Naive B cell (primary cell): ENCODE data around the gene NTN1. TPM values are rescaled to one million over a fixed set of nuclear protein-coding genes. Genes with fewer than 3 reads are reported as not detected.

Experiments
- ATAC-seq, 2 donors: fragments of 150-1000 bp; cut with Tn5 transposase; 2 replicates each; pipeline ENCODE4 v1.10.0; 2021; ENCODE audit warnings: low read depth in 2 of 2, mild to moderate bottlenecking in 2 of 2, moderate library complexity in 2 of 2
- DNase-seq: peaks from one replicate; pipeline ENCODE4 v3.0.0; 2022
- H3K27ac Mint-ChIP-seq, 6 donors: one replicate each; pipeline ENCODE4 v1.8.0; 2020 to 2022; ENCODE audit warnings: mild to moderate bottlenecking in 6 of 6, mixed read lengths in 6 of 6, moderate library complexity in 5 of 6, inconsistent platforms in 2 of 6
- H3K27me3 Mint-ChIP-seq, 3 donors: one replicate each; pipeline ENCODE4 v1.8.0; 2021 to 2022; ENCODE audit warnings: mixed read lengths in 3 of 3, mild to moderate bottlenecking in 1 of 3
- H3K36me3 Mint-ChIP-seq, 2 donors: one replicate each; pipeline ENCODE4 v1.8.0; 2020 to 2022; ENCODE audit warnings: mixed read lengths in 2 of 2, inconsistent platforms in 1 of 2, mild to moderate bottlenecking in 1 of 2
- H3K4me1 Mint-ChIP-seq, 3 donors: one replicate each; pipeline ENCODE4 v1.8.0; 2020 to 2022; ENCODE audit warnings: mixed read lengths in 3 of 3, inconsistent platforms in 1 of 3, mild to moderate bottlenecking in 1 of 3, moderate library complexity in 1 of 3
- H3K4me3 Mint-ChIP-seq, 8 donors: one replicate each; pipeline ENCODE4 v1.8.0; 2020 to 2022; ENCODE audit warnings: mild to moderate bottlenecking in 8 of 8, mixed read lengths in 8 of 8, moderate library complexity in 8 of 8, inconsistent platforms in 2 of 8
- H3K9me3 Mint-ChIP-seq, 7 donors: one replicate each; pipeline ENCODE4 v1.8.0; 2020 to 2022; ENCODE audit warnings: mixed read lengths in 7 of 7, mild to moderate bottlenecking in 5 of 7, inconsistent platforms in 2 of 7, moderate library complexity in 1 of 7
- polyA plus RNA-seq, 6 donors: library from polyadenylated mRNA; unstranded; fragments of 300-500 nt; fragmentation: Illumina TruSeq; gene quantifications; one replicate each; pipeline ENCODE4 v1.2.3, GENCODE V29; 2021; ENCODE audit warnings: low read depth in 6 of 6

NTN1 gene
- polyA plus RNA-seq, 6 donors from 2014 or later = 0.04 to 0.09 (median 0.06) TPM; not detected in 1

DNA sequence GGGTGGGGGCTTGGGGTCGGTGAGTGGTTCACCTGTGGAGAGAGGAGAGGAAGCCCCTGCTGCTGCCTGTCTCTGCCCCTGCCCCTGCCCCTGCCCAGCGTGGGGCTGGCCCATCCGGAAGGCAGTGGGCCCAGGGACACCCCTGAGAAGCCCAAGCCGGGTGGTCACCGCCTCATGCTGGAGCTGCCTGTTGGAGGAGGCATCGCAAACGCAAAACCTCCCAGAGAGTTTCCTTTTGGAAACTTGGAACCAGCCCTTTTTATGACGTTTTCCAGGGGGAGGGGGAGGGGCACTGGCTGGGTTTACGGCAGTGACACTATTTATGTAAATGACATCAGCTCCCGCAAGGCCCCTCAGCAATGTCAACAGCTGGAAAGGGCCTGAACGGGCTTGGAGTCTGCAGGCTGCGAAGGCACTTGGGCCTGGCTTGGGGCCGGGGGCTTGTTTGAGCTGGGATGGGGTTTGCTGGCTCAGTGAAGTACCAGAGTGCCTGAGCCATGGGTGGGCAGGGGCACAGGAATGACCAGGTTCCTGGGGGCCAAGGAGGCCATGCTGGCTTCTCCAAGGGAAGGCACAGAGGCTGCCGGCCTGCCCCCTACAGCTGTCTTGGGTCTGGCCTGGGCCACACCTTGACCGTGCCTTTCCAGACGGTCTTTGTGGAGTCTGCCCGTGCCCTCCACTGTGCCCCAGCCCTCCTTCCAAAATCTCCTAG, 219.5 kb downstream of the NTN1 start:
- DNase-seq (no peak), ATAC-seq (no peak)
- Mint-ChIP-seq H3K27ac (peak overlapping the region in 4 of 6 donors; percentile 45 to 93 (median 83)), H3K4me1 (peaks cover 5 to 26% (median 18%) of the 10 kb centered on the region in 3 donors), H3K9me3 (peaks cover 0 to 1% (median 0%) of the 10 kb centered on the region in 7 donors), H3K27me3 (peaks cover 0 to 6% (median 0%) of the 10 kb centered on the region in 3 donors), H3K4me3 (peak overlapping the region; percentile 68 to 85 (median 76)), H3K36me3 (no peaks in the 10 kb centered on the region)

DNA sequence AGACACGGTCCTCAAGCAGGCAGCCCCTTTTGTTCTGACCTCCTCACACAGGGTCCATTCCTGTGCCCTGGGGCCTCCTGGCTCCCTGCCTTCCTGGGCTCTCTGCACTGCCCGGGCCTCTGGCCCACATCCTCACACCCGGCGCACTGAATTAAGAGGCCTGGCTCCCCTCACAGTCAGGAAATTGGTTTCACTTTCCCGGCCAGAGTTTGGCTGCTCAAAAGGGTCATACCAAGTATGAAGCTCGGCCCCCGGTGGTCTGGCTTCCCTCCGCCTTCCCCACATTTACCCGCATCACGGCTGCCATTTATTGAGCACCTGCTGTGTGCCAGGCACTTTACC, 220.0 kb downstream of the NTN1 start:
- H3K27me3 Mint-ChIP-seq = peaks cover 0 to under 1% (median 0%) of the 10 kb centered on the region in 3 donors
- peaks cover 5 to 26% (median 18%) of the 10 kb centered on the region in 3 donors for H3K4me1 Mint-ChIP-seq
- H3K4me3 Mint-ChIP-seq = peak overlapping the region; percentile 63 to 84 (median 74)
- H3K9me3 Mint-ChIP-seq = peaks cover 0 to 1% (median 0%) of the 10 kb centered on the region in 7 donors
- no peaks in the 10 kb centered on the region for H3K36me3 Mint-ChIP-seq
- peak overlapping the region in 1 of 6 donors; percentile 93 for H3K27ac Mint-ChIP-seq
- DNase-seq = no peak
- ATAC-seq = no peak

DNA sequence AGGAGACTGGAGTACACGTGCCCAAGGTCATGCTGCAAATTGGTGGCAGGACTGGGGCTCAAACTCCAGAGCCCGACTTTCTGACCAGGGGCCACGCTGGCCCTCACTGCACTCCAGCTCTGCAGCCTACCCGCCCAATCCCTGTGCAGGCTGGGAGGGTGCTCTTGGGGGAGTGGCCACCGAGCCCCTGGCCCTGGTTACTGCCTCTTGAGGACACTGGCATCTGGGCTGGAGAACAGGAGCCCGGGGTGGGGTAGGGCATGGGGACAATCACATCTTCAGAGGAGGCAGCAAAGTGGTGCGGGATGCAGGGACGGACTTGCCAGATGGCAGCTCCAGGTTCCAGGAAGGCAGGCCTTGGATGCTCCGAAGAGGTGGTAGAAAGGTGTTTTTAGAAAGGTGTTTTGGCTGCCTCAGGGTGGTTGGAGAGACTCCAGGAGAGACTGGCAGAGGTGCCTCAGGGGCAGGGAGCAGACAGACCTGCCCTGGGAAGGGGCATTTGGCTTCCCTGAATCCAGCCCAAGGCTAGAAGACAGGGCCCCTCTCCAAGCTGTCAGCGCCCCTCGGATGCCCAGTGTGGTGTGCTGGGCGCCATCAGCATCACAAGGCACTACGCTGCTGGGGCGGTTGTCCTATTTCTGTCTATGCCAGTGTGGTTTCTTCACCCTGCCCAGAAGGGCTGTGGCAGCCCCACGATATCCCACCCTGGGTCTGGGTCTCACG, 220.6 kb downstream of the NTN1 start:
- Mint-ChIP-seq H3K27me3 (no peaks in the 10 kb centered on the region), H3K27ac (peak overlapping the region in 3 of 6 donors; percentile 45 to 93 (median 90)), H3K9me3 (peaks cover 0 to 1% (median 0%) of the 10 kb centered on the region in 7 donors), H3K36me3 (no peaks in the 10 kb centered on the region), H3K4me1 (peaks cover 5 to 26% (median 18%) of the 10 kb centered on the region in 3 donors), H3K4me3 (peak overlapping the region in 4 of 8 donors; percentile 67 to 75 (median 70))
- ATAC-seq (no peak), DNase-seq (no peak)

DNA sequence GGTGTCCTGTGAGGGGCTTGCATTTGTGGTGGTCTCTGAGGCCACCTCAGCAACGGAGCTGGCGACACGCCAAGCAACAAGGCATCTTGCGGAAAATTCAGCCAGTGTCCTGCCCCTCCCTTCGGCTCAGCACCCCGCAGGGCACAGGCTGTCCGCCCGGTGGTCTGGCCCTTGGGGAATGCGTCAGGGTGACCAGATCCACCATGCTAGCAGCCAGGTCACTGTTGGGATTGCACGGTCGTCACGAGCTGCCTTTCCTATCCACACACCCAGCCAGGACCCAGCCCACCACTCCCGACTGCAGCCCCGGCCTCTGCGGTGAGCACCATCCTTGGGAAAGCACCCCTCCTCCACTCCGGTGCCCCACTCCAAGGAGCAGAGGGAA, 221.2 kb downstream of the NTN1 start:
- ATAC-seq = no peak
- DNase-seq = no peak
- peak overlapping the region in 2 of 6 donors; percentile 45 to 90 for H3K27ac Mint-ChIP-seq
- H3K36me3 Mint-ChIP-seq = no peaks in the 10 kb centered on the region
- H3K4me3 Mint-ChIP-seq = no peak overlapping the region
- peaks cover 5 to 26% (median 18%) of the 10 kb centered on the region in 3 donors for H3K4me1 Mint-ChIP-seq
- H3K27me3 Mint-ChIP-seq = no peaks in the 10 kb centered on the region
- peaks cover 0 to 1% (median 0%) of the 10 kb centered on the region in 7 donors for H3K9me3 Mint-ChIP-seq

DNA sequence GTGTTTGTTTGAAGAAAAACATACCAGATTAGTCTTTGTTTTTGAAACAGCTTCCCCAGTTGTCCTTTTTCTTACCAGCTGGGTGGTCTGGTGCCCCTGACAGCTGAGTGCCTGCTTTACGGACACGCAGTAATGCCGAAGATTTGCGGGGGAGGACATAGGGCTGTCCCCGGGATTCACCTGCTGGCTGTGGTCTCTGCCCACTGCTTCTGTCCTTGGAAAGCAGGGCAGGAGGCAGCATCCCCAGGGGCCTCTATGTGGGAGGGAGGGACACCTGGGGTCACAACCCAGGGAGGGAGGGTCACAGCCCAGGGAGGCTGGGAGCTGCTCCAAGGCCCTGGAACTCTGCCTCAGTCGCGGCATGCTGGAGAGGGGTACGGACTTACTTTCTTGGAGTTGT, 221.7 kb downstream of the NTN1 start:
- peak overlapping the region in 1 of 8 donors; percentile 47 for H3K4me3 Mint-ChIP-seq
- DNase-seq = no peak
- peaks cover 5 to 26% (median 18%) of the 10 kb centered on the region in 3 donors for H3K4me1 Mint-ChIP-seq
- peaks cover 0 to 1% (median 0%) of the 10 kb centered on the region in 7 donors for H3K9me3 Mint-ChIP-seq
- H3K36me3 Mint-ChIP-seq = no peaks in the 10 kb centered on the region
- ATAC-seq = no peak
- no peaks in the 10 kb centered on the region for H3K27me3 Mint-ChIP-seq
- H3K27ac Mint-ChIP-seq = peak overlapping the region in 1 of 6 donors; percentile 7

DNA sequence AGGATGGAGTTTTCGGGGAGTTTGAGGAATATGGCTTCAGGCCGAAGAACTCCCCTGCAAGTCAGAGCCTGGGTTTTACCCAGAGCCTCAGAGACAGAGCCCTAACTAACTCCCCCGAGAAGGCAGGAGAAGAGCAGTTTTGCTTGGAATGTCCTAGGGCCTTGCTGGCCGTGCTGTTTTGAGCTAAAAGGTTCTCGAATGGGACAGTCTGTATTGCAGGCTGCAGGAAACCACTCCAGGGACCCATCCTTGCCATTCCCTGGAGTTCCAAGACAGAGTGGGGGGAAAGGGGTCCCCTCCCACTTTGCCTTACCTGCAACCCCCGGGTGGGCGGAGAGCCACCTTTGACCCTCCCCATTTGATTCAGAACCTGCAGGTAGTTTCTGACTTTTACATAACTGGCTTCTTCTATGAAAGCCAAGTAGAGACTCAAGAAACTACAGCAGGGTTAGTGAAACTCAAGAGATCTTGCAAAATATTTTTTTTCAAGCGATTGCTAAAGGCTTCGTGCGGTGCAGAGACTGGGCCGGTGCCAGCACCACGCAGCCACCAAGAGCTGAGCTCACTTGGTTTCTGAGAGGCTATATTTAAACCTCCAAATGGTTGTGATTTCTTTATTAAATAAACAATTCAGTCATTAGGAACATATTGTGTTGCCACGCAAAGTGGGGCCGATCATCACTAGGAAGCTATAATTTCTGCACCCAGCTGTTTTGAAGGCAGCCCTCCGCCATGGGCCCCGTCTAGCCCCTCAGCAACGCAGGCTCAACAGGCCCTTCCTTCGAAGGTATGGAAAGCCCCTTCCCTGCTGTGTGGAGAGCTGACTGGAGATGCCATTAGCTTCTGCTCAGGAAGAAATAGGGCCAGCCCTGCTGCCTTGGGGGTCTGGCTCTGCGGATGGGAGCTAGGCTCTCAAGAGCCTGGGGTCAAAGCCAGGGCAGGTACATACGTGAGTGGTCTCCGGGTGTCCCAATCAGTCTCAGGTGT, 223.0 kb downstream of the NTN1 start:
- peaks cover 0 to 4% of the 10 kb centered on the region in 2 donors for H3K36me3 Mint-ChIP-seq

DNA sequence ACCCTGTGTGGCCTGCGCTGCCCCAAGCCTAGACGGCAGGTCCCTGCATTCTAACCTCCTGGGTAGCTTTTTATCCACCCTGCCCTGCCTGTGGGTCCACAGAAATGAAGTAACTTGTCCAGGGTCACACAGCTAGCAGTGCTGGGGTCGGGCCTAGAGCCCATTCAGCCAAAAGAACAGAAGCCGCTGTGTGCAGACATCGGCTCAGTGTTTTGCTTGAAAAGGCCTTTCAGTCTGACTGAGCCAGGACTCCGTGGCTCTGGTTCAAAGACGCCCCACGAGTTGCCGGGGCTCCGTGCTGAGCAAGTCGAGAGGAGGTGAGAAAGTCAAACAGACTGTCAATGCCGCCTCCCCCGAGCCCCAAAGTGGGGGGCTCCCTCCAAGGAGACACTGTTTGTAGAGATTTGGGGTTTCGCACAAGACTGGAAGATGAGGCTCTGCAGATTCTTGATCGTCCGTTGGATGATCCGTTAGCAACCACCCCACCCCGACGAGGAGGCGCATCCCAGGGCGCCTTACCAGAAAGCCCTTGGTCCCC, 226.2 kb downstream of the NTN1 start:
- Mint-ChIP-seq H3K4me1 (no peaks in the 10 kb centered on the region), H3K36me3 (peaks cover 0 to 7% of the 10 kb centered on the region in 2 donors), H3K9me3 (peaks cover 0 to 1% (median 0%) of the 10 kb centered on the region in 7 donors), H3K27me3 (no peaks in the 10 kb centered on the region), H3K27ac (no peak overlapping the region), H3K4me3 (peak overlapping the region in 1 of 8 donors; percentile 53)
- no peak for ATAC-seq
- DNase-seq = no peak

More for the DNA sequence above, 223.0 kb downstream of the NTN1 start:
- no peak overlapping the region for H3K27ac Mint-ChIP-seq
- ATAC-seq = no peak
- peaks cover 0 to 1% (median 0%) of the 10 kb centered on the region in 7 donors for H3K9me3 Mint-ChIP-seq
- no peaks in the 10 kb centered on the region for H3K27me3 Mint-ChIP-seq
- peaks cover 0 to 18% (median 9%) of the 10 kb centered on the region in 3 donors for H3K4me1 Mint-ChIP-seq
- no peak for DNase-seq
- no peak overlapping the region for H3K4me3 Mint-ChIP-seq

DNA sequence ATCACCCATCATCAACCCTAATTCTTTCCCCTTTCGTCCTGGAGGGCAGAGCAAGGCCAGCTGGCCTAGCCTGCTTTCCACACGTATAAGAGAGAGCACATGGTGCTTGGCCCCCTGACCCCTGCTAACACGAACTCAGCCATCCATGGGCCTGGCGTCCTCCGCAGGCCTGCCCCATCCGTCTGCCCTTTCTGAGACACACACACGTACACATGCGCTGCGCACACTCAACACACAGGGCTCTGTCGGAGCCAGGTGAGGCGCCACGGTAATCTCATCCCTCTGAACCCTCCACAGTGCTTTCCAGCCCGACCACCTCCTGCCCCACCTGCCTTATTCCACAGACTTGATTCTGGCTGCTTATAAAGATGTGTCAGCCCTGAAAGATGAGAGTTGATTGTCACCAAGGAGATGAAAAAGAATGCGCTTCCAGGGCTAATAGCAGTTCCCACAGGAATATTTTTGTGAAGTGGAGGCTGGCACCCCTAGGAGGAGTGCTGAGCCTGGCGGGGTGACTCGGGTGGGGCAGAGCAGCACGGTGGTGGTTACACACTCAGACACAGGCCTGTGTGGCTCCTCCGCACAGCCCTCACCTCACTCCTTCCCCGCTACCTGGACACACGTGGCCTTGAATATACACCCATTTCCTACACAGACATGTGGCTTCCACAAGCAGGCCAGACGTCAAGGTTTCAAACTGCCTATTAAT, 228.1 kb downstream of the NTN1 start:
- Mint-ChIP-seq H3K4me1 (peaks cover 0 to 4% (median 0%) of the 10 kb centered on the region in 3 donors), H3K9me3 (peaks cover 0 to 1% (median 0%) of the 10 kb centered on the region in 7 donors), H3K27ac (peak overlapping the region in 2 of 6 donors; percentile 21 to 90), H3K27me3 (no peaks in the 10 kb centered on the region), H3K36me3 (peaks cover 6 to 7% of the 10 kb centered on the region in 2 donors), H3K4me3 (no peak overlapping the region)
- DNase-seq (no peak), ATAC-seq (no peak)

DNA sequence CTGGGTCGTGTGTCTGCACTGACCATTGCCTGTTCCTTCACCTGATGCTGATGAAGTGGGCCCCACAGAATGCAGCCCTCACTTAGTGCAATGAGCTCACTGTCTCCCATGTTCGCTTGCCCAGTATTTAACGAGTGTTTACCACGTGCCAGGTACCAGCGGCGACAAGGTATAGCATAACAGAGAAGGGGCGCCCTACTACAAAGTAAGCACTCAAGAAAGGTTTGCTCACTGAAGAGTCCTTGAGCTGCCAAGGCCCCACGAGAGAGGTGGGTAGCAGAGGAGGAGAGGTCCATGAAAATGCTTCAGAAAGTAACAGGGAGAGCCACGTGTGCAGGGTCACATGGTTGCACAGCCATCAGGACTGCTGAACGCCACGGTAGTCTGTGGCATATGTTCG, 230.0 kb downstream of the NTN1 start:
- Mint-ChIP-seq H3K9me3 (peaks cover 0 to 1% (median 0%) of the 10 kb centered on the region in 7 donors), H3K27ac (no peak overlapping the region), H3K4me1 (peaks cover 4 to 6% (median 4%) of the 10 kb centered on the region in 3 donors), H3K4me3 (no peak overlapping the region), H3K27me3 (no peaks in the 10 kb centered on the region), H3K36me3 (peaks cover 6 to 7% of the 10 kb centered on the region in 2 donors)
- ATAC-seq (no peak), DNase-seq (no peak)

DNA sequence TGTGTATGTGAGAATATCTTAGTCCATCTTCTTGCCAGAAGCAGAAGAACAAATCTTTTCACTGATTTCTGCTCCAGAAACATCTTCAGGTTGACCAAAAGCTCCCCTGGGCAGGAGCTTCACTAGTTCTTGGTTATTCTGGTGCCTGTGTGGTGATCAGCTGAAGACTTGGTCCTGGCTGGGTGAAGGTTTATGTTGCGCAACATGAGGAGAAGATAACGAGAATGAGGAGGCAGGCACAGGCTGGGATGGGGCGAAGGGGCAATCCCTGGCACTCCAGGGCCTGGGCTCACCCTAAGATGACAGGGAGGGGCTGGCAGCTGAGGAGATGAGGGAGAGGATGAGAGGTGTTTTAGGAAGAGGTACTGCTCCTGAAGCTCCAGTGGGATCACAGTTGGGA, 232.0 kb downstream of the NTN1 start:
- H3K9me3 Mint-ChIP-seq = peaks cover 0 to 1% (median 0%) of the 10 kb centered on the region in 7 donors
- no peaks in the 10 kb centered on the region for H3K27me3 Mint-ChIP-seq
- H3K4me3 Mint-ChIP-seq = no peak overlapping the region
- DNase-seq (no peak), ATAC-seq (no peak)
- H3K27ac Mint-ChIP-seq = peak overlapping the region in 3 of 6 donors; percentile 58 to 90 (median 75)
- peaks cover 6 to 7% of the 10 kb centered on the region in 2 donors for H3K36me3 Mint-ChIP-seq
- H3K4me1 Mint-ChIP-seq = peaks cover 15 to 19% (median 18%) of the 10 kb centered on the region in 3 donors

DNA sequence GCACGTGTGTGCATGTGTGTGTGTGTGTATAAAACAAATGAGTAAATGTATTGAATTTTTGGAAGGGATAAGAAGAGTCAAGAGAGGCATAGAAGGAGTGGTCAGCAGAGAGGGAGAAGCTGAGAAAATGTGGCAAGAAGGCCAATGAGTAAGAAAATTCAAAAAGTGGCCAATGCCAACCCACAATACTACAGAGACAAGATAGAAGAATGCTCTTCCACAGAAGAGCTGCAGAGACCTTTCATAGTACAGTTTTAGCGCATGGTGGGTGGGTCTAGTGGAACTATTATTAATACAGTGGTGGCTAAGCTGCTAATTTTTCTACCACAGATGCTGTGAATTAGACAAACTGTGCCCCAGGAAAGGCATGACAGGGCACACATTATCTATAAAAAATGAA, 233.5 kb downstream of the NTN1 start:
- Mint-ChIP-seq H3K4me1 (peaks cover 15 to 25% (median 18%) of the 10 kb centered on the region in 3 donors), H3K27ac (peak overlapping the region in 1 of 6 donors; percentile 20), H3K9me3 (no peaks in the 10 kb centered on the region), H3K4me3 (peak overlapping the region in 2 of 8 donors; percentile 1 to 26), H3K27me3 (no peaks in the 10 kb centered on the region), H3K36me3 (peaks cover 0 to 6% of the 10 kb centered on the region in 2 donors)
- DNase-seq = no peak
- ATAC-seq = no peak

DNA sequence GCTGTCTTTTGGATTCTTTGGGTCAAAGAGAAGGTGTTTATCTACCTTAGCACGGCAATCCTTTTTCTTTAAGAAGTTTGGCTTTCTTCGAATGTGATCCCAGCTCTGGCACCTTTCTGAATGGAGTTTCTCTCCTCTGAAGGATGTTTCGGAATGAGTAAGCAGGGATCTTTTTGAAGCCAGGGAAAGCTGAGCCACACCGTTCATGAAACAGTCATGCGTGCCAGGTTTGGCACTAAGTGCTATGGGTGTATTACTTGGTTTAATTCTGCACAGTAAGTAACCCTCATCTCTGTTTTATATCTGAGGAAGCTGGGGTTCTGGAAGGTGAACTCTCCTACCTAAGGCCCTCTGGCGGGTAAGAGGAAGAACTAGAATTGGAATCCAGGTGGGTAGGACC, 234.5 kb downstream of the NTN1 start:
- peaks cover 18 to 25% (median 19%) of the 10 kb centered on the region in 3 donors for H3K4me1 Mint-ChIP-seq
- DNase-seq = no peak
- no peaks in the 10 kb centered on the region for H3K27me3 Mint-ChIP-seq
- H3K4me3 Mint-ChIP-seq = no peak overlapping the region
- H3K9me3 Mint-ChIP-seq = no peaks in the 10 kb centered on the region
- H3K27ac Mint-ChIP-seq = no peak overlapping the region
- no peak for ATAC-seq
- peaks cover 0 to 6% of the 10 kb centered on the region in 2 donors for H3K36me3 Mint-ChIP-seq
